Measurements from ENCODE around the gene SH2D4B. TPM values are rescaled to one million over a fixed set of nuclear protein-coding genes. Genes with fewer than 3 reads are reported as not detected.

The SH2D4B gene
- total RNA-seq, 1 experiment from 2014 or later: 0.22 TPM

DNA sequence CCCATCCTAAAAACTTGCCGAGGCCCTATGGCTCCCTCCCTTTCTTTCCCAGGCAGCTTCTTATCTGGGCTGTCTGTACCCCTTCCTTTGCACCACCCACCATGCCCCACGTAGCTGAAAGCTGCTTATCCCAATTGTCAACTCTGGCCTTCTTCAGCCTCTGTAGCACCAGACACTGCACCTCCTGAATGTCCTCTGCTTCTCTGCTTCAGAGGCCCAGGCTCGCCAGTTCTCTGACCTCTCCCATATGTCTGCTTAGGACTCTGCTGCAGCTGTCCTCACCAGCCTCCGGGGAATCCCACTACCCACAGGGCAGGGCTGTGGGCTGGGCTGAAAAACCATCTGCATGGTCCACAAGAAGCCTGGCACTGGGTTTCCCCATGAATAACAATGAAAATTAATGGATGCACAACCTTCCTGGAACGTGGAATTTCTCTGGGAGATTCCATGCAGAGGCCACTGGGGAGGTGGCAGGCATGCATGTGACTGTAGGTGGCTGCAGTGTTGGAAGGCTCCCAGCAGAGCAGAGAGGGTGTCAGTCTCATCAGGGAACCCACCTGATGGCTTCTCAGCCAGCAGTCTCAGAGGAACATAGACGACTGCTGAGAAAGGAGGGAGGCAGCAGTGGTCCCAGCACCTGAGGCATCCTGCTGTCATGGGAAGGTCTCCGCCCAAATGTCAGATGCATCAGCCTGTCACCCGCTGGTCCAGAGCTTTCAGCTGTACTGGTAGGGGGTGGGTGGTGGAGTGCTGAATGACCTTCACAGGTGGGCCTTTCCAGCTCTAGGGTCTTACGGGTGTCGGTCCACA, 16.8 kb upstream of the SH2D4B start:
- intact Hi-C loops (cut with micrococcal nuclease): no loop called here
- ChIA-PET POLR2A (no interaction called here), RAD21 (ENCODE audit: low non-redundant PET in 1 of 2, low total read pairs in 2 of 2, uncharacterized antibody in 2 of 2, unreplicated experiment in 2 of 2) (no interaction called here), CTCF (no interaction called here)
- H4K20me1 ChIP-seq (ENCODE audit: insufficient read depth): no peaks in the 10 kb centered on the region
- H3K4me3 ChIP-seq (replicated peaks in 1 of 2; ENCODE audit: low read depth in 1 of 2, low read length in 2 of 2): no peak overlapping the region
- H3K4me1 ChIP-seq (ENCODE audit: control insufficient read depth in 1 of 2, insufficient read depth in 2 of 2, low read length in 2 of 2): no peaks in the 10 kb centered on the region
- H3K79me2 ChIP-seq (ENCODE audit: insufficient read depth, low read length): no peaks in the 10 kb centered on the region
- H3K9me3 ChIP-seq (ENCODE audit: control insufficient read depth in 1 of 2, insufficient read depth in 1 of 2, low read depth in 1 of 2, low read length in 2 of 2): no peaks in the 10 kb centered on the region
- no peak for ATAC-seq
- no peaks in the 10 kb centered on the region for H3K9me2 ChIP-seq (ENCODE audit: insufficient read depth)
- H2AFZ ChIP-seq (ENCODE audit: low read depth, low read length, poor library complexity, severe bottlenecking): no peak overlapping the region
- DNase-seq (ENCODE audit: low read depth, low spot score): no peak
- no TSS peak for BruUV-seq (replicated peaks)
- TF ChIP-seq, protein P1, sequence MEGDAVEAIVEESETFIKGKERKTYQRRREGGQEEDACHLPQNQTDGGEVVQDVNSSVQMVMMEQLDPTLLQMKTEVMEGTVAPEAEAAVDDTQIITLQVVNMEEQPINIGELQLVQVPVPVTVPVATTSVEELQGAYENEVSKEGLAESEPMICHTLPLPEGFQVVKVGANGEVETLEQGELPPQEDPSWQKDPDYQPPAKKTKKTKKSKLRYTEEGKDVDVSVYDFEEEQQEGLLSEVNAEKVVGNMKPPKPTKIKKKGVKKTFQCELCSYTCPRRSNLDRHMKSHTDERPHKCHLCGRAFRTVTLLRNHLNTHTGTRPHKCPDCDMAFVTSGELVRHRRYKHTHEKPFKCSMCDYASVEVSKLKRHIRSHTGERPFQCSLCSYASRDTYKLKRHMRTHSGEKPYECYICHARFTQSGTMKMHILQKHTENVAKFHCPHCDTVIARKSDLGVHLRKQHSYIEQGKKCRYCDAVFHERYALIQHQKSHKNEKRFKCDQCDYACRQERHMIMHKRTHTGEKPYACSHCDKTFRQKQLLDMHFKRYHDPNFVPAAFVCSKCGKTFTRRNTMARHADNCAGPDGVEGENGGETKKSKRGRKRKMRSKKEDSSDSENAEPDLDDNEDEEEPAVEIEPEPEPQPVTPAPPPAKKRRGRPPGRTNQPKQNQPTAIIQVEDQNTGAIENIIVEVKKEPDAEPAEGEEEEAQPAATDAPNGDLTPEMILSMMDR (IDR thresholded peaks at IDR 0.05 in 2 of 3, conservative IDR thresholded peaks at IDR 0.05 in 1 of 3; ENCODE audit: borderline replicate concordance in 1 of 3, insufficient read depth in 1 of 3, low read depth in 2 of 3, low read length in 2 of 3): no peak
- 0 out of 2 replicates have a peak, but pooled peaks have one; percentile 13 for TF ChIP-seq POLR2AphosphoS5 (IDR thresholded peaks at IDR 0.05; ENCODE audit: low read depth, low read length)
- no peaks in the 10 kb centered on the region for H3K27me3 ChIP-seq (ENCODE audit: insufficient read depth, low read length)
- H3K9ac ChIP-seq (ENCODE audit: low read length): no peak overlapping the region
- no peak overlapping the region for H3K27ac ChIP-seq (ENCODE audit: low read depth, low read length)
- H3K36me3 ChIP-seq (ENCODE audit: control insufficient read depth in 1 of 2, insufficient read depth in 2 of 2, low read length in 2 of 2): peaks cover 11 to 16% of the 10 kb centered on the region in 2 experiments; a peak in 3 of 4 replicates
- H3K4me2 ChIP-seq (ENCODE audit: low read length): no peak overlapping the region

DNA sequence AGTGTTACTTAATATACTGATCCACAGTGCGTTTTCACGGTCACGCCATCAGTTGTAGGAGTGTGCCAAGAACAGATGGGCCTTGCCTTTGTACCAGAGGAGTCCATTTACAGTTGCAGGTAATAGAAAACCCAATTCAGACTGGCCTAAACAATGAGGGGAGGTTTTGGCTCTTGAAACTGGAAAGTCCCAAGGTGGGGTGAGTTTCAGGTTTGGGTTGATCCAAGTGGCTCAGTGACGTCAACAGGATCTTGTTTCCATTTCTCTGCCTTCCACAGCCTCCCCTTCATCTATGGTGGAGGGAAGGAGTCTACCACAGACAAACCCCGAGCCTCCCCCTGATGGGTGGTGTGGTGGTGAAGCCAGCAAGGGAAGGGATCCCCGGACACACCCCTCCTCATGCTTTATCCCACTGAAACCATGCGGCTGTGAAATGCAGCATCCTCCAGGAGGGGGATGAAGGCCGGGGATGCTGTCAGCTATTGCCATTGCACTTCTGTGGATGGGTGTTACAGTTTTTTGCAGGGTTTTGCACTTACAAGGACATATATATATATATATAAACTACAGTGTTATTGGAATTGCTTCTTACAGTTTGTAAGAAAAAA, 14.8 kb upstream of the SH2D4B start:
- CTCF ChIA-PET: no interaction called here

More for the DNA sequence above, 14.8 kb upstream of the SH2D4B start:
- DNase-seq (ENCODE audit: low read depth, low spot score): no peak
- no peaks in the 10 kb centered on the region for H3K79me2 ChIP-seq (ENCODE audit: insufficient read depth, low read length)
- peaks cover 4 to 7% of the 10 kb centered on the region in 2 experiments; a peak in 2 of 4 replicates for H3K36me3 ChIP-seq (ENCODE audit: control insufficient read depth in 1 of 2, insufficient read depth in 2 of 2, low read length in 2 of 2)
- H3K9me2 ChIP-seq (ENCODE audit: insufficient read depth): no peaks in the 10 kb centered on the region
- no peaks in the 10 kb centered on the region for H3K4me1 ChIP-seq (ENCODE audit: control insufficient read depth in 1 of 2, insufficient read depth in 2 of 2, low read length in 2 of 2)
- intact Hi-C loops (cut with micrococcal nuclease): no loop called here
- no peak overlapping the region for H3K4me3 ChIP-seq (replicated peaks in 1 of 2; ENCODE audit: low read depth in 1 of 2, low read length in 2 of 2)
- ChIA-PET RAD21 (ENCODE audit: low non-redundant PET in 1 of 2, low total read pairs in 2 of 2, uncharacterized antibody in 2 of 2, unreplicated experiment in 2 of 2) (no interaction called here), POLR2A (no interaction called here)
- peak; percentile 13; the same call in 1 of the 2 replicates for ATAC-seq
- BruUV-seq (replicated peaks): no TSS peak
- no peak overlapping the region for H3K27ac ChIP-seq (ENCODE audit: low read depth, low read length)
- no peak overlapping the region for H3K4me2 ChIP-seq (ENCODE audit: low read length)
- no peak overlapping the region for H3K9ac ChIP-seq (ENCODE audit: low read length)
- no peaks in the 10 kb centered on the region for H3K9me3 ChIP-seq (ENCODE audit: control insufficient read depth in 1 of 2, insufficient read depth in 1 of 2, low read depth in 1 of 2, low read length in 2 of 2)
- no peaks in the 10 kb centered on the region for H3K27me3 ChIP-seq (ENCODE audit: insufficient read depth, low read length)
- no peaks in the 10 kb centered on the region for H4K20me1 ChIP-seq (ENCODE audit: insufficient read depth)
- peak; percentile 25; the same call in 1 of the 2 replicates for TF ChIP-seq POLR2AphosphoS5 (IDR thresholded peaks at IDR 0.05; ENCODE audit: low read depth, low read length)
- TF ChIP-seq EGR1 (IDR thresholded peaks at IDR 0.05; ENCODE audit: low read depth): no peak
- no peak overlapping the region for H2AFZ ChIP-seq (ENCODE audit: low read depth, low read length, poor library complexity, severe bottlenecking)
